ENCODE results near the gene SUPV3L1.

- no peak for TF ChIP-seq CTCF (conservative IDR thresholded peaks at IDR 0.05; ENCODE audit: low read depth, low read length)
- no peak for TF ChIP-seq EZH2 (IDR thresholded peaks at IDR 0.05; ENCODE audit: borderline replicate concordance, low read depth, low read length, poor library complexity, severe bottlenecking)
Observed at GRCh38 chr10:69168493-69168892, 11.5 kb upstream of the SUPV3L1 start.
